ENCODE measurements around the gene SYNCRIP.

DNA sequence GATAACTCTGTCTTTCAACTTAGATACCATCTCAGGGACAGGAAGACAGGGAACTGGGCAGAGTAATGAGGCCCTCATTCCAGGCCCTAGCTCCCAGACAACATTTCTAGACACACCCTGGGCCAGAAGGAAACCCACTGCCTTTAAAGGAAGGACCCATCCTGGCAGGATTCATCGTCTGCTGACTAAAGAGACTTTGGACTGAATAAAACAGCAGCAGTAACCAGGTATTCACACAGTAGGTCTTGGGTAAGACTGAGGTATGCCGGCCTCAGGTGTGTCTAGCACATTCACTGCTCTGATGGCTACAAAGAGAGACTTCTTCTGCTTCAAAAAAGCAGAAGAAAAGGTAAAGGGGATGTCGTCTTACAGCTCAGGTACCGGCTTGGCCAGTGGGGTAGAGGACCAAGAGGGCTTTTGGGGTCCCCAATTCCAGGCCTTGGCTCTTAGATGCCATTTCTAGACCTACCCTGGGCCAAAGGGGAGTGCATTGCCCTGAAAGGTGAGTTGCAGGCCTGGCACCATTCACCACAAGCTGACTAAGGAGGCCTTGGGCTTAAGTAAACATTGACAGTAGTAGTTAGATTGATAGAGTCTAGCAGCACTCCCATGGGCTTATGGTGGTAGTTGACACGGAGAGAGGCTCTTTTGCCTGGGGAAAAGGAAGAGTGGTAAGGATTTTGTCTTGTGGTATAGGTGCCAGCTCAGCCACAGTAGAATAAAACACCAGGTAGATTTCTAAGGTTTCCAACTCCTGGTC, 62.4 kb downstream of the SYNCRIP start:
- TF ChIP-seq CTCF (conservative IDR thresholded peaks at IDR 0.05; ENCODE audit: low read depth, low read length) (no peak), USF2 (IDR thresholded peaks at IDR 0.05; ENCODE audit: low read depth, low read length) (no peak), POLR2A (IDR thresholded peaks at IDR 0.05; ENCODE audit: low read depth, low read length) (no peak), NFE2L2 (IDR thresholded peaks at IDR 0.05; ENCODE audit: low read depth, low read length) (no peak), RAD21 (IDR thresholded peaks at IDR 0.05; ENCODE audit: low read length) (no peak), SMC3 (IDR thresholded peaks at IDR 0.05; ENCODE audit: low read depth, low read length) (no peak)

Measured in IMR-90 (cell line).